Amniotic epithelial cell (primary cell): ENCODE results near the gene DYRK1A.

Source experiments
- DNase-seq: peaks from one replicate; pipeline ENCODE4 v3.0.0-alpha.2; 2010; ENCODE audit warnings: low read depth

The DYRK1A gene

GRCh38 chr21:37550618-37551330 is 184.2 kb downstream of the DYRK1A start:
- DNase-seq, result no peak

GRCh38 chr21:37551331-37551992 is 184.9 kb downstream of the DYRK1A start:
- peak; percentile 70 for DNase-seq

GRCh38 chr21:37551993-37552355 is 185.4 kb downstream of the DYRK1A start:
- DNase-seq, result no peak

- no peak for DNase-seq
Measured at GRCh38 chr21:37552496-37553029, 186.0 kb downstream of the DYRK1A start.

GRCh38 chr21:37553078-37553481 is 186.5 kb downstream of the DYRK1A start:
- peak; percentile 11 for DNase-seq

- no peak for DNase-seq
Measured at GRCh38 chr21:37554661-37555379, 188.2 kb downstream of the DYRK1A start.

- no peak for DNase-seq
Measured at GRCh38 chr21:37555672-37556261, 189.2 kb downstream of the DYRK1A start.

- no peak for DNase-seq
Measured at GRCh38 chr21:37557261-37557950, 190.8 kb downstream of the DYRK1A start.

- no peak for DNase-seq
Measured at GRCh38 chr21:37558676-37559211, 192.2 kb downstream of the DYRK1A start.

GRCh38 chr21:37560385-37560784 is 193.8 kb downstream of the DYRK1A start:
- no peak for DNase-seq

- DNase-seq, result no peak
Measured at GRCh38 chr21:37561506-37561905, 194.9 kb downstream of the DYRK1A start.

- no peak for DNase-seq
Measured at GRCh38 chr21:37561941-37562919, 195.7 kb downstream of the DYRK1A start.

GRCh38 chr21:37562920-37563640 is 196.5 kb downstream of the DYRK1A start:
- DNase-seq, result no peak

GRCh38 chr21:37563641-37564340 is 197.2 kb downstream of the DYRK1A start:
- DNase-seq, result peak; percentile 92

- DNase-seq, result peak; percentile 99
Measured at GRCh38 chr21:37564341-37564923, 197.9 kb downstream of the DYRK1A start.

GRCh38 chr21:37564924-37565529 is 198.5 kb downstream of the DYRK1A start:
- peak; percentile 44 for DNase-seq

- DNase-seq, result peak; percentile 29
Measured at GRCh38 chr21:37565530-37566223, 199.1 kb downstream of the DYRK1A start.
